ENCODE data around the gene LRRC40.
"Not testable (repeated sequence)": the region's sequence is repeated elsewhere in the genome, so short reads cannot be mapped to it uniquely, and the experiment has no call there.

The LRRC40 gene

DNA sequence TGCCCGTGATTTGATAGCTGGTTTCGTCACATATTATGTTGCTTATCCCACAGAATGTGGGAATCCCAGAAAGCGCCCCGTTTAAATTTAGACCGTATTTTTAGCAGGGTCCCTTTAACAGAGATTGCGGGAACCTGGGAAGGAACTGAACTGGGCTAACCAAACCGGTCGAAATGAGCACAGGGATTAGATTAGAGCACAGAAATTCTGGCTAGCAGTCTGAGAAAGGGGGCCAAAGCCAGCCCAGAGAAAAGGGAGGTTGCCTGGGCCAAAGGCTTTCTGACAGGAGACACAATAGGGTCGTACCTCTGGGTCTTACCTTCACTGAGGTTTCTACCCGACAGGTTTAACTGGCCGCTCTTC, 327 bp downstream of the LRRC40 start:
- Histone ChIP-seq H3K4me2 (peak overlapping the region; percentile 93), H3K9me3 (no peaks in the 10 kb centered on the region), H3K27ac (peak overlapping the region; percentile 87), H3K9ac (peak overlapping the region; percentile 93), H3K27me3 (no peaks in the 10 kb centered on the region), H3K4me1 (peaks cover 43% of the 10 kb centered on the region), H4K20me1 (peaks cover 63% of the 10 kb centered on the region; the same call in 1 of the 2 replicates), H3K4me3 (peak overlapping the region; percentile 90), H3K36me3 (peaks cover 11% of the 10 kb centered on the region)
- no peak for TF ChIP-seq Cebpa-rat (IDR thresholded peaks at IDR 0.05)

DNA sequence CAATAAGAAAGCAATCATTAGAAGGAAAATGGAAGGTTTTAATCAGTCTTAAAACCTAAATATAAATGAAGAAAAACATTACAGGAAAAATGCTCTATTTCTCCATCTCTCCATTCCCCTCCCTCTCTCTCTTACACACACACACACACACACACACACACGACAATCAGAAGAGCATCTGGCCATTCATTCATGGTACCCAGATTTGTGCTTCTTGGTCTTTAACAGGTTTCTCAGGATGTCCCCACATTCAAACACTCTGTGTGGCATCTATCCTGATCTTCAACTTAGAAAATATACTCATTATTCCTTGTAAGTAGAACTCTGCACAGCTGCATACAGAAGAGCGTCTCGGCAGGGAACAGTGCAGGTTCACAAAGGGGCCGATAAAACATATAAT, 779 bp downstream of the LRRC40 start:
- H3K36me3 ChIP-seq, result peaks cover 10% of the 10 kb centered on the region
- peak overlapping the region; percentile 87 for H3K27ac ChIP-seq
- H3K4me1 ChIP-seq, result peaks cover 43% of the 10 kb centered on the region
- peak overlapping the region; percentile 93 for H3K9ac ChIP-seq
- peak overlapping the region; percentile 93 for H3K4me2 ChIP-seq
- no peaks in the 10 kb centered on the region for H3K27me3 ChIP-seq
- H3K9me3 ChIP-seq, result no peaks in the 10 kb centered on the region
- H3K4me3 ChIP-seq, result peak overlapping the region; percentile 90
- no peak for TF ChIP-seq Cebpa-rat (IDR thresholded peaks at IDR 0.05)
- H4K20me1 ChIP-seq, result peaks cover 63% of the 10 kb centered on the region; the same call in 1 of the 2 replicates

DNA sequence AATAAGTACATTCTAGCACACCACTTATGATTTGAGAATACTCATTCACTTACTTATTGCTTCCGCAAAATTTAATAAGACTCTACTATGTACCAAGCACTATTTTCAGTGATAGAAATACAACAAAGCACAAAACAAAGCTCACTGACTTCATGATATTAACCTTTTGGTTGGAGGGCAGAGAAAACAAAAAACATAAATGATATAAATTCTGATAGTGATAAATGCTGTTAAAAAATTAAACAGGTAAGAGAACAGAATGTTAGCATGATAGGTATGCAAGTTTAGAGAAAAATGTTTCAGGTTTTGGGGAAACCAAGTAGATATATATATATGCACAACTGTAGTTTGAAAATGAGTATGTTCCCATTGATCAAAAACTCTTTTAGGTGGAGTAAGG, 1.2 kb downstream of the LRRC40 start:
- H3K4me3 ChIP-seq, result peak overlapping the region; percentile 90
- peak overlapping the region; percentile 93 for H3K9ac ChIP-seq
- peaks cover 43% of the 10 kb centered on the region for H3K4me1 ChIP-seq
- H3K27me3 ChIP-seq, result no peaks in the 10 kb centered on the region
- H3K36me3 ChIP-seq, result peaks cover 10% of the 10 kb centered on the region
- H3K9me3 ChIP-seq, result no peaks in the 10 kb centered on the region
- H4K20me1 ChIP-seq, result peaks cover 62% of the 10 kb centered on the region; the same call in 1 of the 2 replicates
- TF ChIP-seq Cebpa-rat (IDR thresholded peaks at IDR 0.05), result no peak
- no peak overlapping the region for H3K27ac ChIP-seq
- H3K4me2 ChIP-seq, result peak overlapping the region; percentile 93

DNA sequence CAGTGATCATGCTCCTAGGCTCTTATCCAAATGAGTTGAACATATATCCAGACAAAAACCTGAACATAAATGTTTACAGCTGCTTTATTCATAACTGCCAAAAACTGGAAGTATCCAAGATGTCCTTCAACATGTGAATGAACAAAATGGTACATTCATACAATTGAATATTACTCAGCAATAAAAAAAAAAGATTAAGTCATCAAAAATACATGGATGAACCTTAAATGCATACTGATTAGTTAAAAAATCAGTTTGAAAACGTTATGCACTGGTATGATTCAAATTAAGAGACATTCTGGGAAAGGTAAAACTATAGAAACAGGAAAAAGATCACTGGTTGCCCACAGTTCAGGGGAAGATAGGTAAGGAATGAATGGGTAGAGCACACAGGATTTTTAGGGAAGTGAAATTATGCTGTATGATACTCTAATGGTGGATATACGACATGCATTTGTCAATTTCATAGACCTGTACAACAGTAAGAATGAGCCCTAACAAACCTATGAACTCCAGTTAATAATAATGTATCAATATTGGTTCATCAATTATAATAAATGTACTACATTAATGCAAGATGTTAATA, 3.1 kb downstream of the LRRC40 start:
- Histone ChIP-seq H3K4me3 (no peak overlapping the region), H3K27ac (no peak overlapping the region), H3K9ac (no peak overlapping the region), H3K36me3 (peaks cover 4% of the 10 kb centered on the region; the same call in 1 of the 2 replicates), H3K27me3 (no peaks in the 10 kb centered on the region), H3K4me1 (peaks cover 31% of the 10 kb centered on the region), H3K4me2 (no peak overlapping the region), H3K9me3 (no peaks in the 10 kb centered on the region), H4K20me1 (peaks cover 65% of the 10 kb centered on the region; the same call in 1 of the 2 replicates)
- TF ChIP-seq Cebpa-rat (IDR thresholded peaks at IDR 0.05), result no peak

DNA sequence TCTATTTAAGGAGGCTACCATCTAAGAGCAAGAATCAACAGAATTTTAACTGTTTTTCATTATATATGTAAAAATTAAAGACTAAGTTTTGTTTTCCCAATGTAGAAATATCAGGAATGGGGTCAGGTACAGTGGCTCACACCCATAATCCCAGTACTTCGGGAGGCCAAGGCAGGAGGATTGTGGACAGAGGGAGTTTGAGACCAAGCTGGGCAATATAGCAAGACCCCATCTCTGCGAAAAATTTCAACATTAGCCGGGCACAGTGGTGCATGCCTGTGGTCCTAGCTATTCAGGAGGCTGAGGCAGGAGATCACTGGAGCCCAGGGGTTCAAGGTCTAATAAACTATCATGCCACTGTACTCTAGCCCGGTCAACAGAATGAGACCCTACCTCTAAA, 5.3 kb downstream of the LRRC40 start:
- peaks cover 78% of the 10 kb centered on the region for H4K20me1 ChIP-seq
- H3K9ac ChIP-seq, result no peak overlapping the region
- H3K27me3 ChIP-seq, result no peaks in the 10 kb centered on the region
- peaks cover 21% of the 10 kb centered on the region for H3K4me1 ChIP-seq
- no peak for TF ChIP-seq Cebpa-rat (IDR thresholded peaks at IDR 0.05)
- no peak overlapping the region for H3K4me3 ChIP-seq
- H3K36me3 ChIP-seq, result peaks cover 4% of the 10 kb centered on the region; the same call in 1 of the 2 replicates
- no peak overlapping the region for H3K27ac ChIP-seq
- H3K9me3 ChIP-seq, result no peaks in the 10 kb centered on the region
- no peak overlapping the region for H3K4me2 ChIP-seq

DNA sequence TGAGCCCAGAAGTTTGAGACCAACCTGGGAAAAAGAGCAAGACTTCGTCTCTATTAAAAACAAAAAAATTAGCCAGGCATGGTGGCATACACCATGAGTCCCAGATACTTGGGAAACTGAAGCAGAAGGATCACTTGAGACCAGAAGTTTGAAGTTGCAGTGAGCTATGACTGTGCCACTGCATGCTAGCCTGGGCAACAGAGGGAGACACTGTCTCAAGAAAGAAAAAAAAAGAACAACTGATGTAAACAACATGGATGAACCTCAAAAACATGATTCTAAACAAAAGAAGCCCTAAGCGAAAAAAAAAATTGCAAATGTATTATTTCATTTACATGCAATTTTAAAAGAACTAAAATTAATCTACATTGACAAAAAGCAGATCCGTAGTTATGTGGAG, 9.0 kb downstream of the LRRC40 start:
- Histone ChIP-seq H4K20me1 (peaks cover 77% of the 10 kb centered on the region), H3K4me2 (no peak overlapping the region), H3K4me1 (no peaks in the 10 kb centered on the region), H3K4me3 (no peak overlapping the region), H3K9ac (no peak overlapping the region), H3K36me3 (peaks cover 9% of the 10 kb centered on the region; the same call in 1 of the 2 replicates), H3K27ac (no peak overlapping the region), H3K27me3 (no peaks in the 10 kb centered on the region), H3K9me3 (no peaks in the 10 kb centered on the region; the same call in 1 of the 2 replicates)
- no peak for TF ChIP-seq Cebpa-rat (IDR thresholded peaks at IDR 0.05)

DNA sequence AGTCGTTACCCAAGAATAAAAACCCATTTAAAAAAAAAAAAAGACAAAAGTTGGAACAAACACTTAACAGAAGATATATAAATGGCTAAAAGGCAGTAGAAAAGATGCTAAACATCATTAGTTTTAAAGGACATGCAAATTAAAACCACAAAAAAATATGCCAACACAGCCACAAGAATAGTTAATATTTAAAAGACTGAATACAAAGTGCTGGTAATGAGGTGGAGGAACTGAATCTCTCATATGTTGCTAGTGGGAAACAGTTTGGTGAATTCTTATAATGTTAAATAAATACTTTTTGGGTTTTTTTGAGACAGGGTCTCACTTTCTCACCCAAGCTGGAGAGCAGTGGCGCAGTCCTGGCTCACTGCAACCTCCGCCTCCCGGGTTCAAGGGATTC, 10.0 kb downstream of the LRRC40 start:
- Histone ChIP-seq H3K27ac (no peak overlapping the region), H3K9me3 (no peaks in the 10 kb centered on the region; the same call in 1 of the 2 replicates), H4K20me1 (peaks cover 80% of the 10 kb centered on the region), H3K4me1 (no peaks in the 10 kb centered on the region), H3K4me3 (no peak overlapping the region), H3K9ac (no peak overlapping the region), H3K4me2 (no peak overlapping the region), H3K36me3 (peaks cover 5% of the 10 kb centered on the region; the same call in 1 of the 2 replicates), H3K27me3 (no peaks in the 10 kb centered on the region)
- TF ChIP-seq Cebpa-rat (IDR thresholded peaks at IDR 0.05), result no peak

DNA sequence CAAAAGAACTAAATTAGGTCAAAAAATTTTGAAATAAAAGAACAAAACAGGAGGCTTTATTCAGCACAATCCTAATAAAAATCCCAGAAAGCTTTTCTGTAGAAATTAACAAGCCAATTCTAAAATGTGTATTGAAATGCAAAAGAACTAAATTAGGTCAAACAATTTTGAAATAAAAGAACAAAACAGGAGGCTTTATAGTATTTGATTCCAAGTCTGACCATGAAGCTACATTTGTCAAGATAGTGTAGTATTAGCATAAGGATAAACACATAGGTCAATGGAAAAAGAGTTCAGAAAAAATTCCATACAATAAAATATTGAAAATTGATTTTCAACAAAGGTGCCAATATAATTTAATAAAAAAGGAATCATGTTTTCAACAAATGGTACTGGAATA, 10.8 kb downstream of the LRRC40 start:
- peaks cover 80% of the 10 kb centered on the region for H4K20me1 ChIP-seq
- no peaks in the 10 kb centered on the region for H3K27me3 ChIP-seq
- no peak overlapping the region for H3K4me2 ChIP-seq
- H3K4me1 ChIP-seq, result no peaks in the 10 kb centered on the region
- TF ChIP-seq Cebpa-rat (IDR thresholded peaks at IDR 0.05), result no peak
- H3K36me3 ChIP-seq, result peaks cover 5% of the 10 kb centered on the region; the same call in 1 of the 2 replicates
- no peak overlapping the region for H3K4me3 ChIP-seq
- H3K27ac ChIP-seq, result no peak overlapping the region
- H3K9me3 ChIP-seq, result no peaks in the 10 kb centered on the region; the same call in 1 of the 2 replicates
- H3K9ac ChIP-seq, result no peak overlapping the region

DNA sequence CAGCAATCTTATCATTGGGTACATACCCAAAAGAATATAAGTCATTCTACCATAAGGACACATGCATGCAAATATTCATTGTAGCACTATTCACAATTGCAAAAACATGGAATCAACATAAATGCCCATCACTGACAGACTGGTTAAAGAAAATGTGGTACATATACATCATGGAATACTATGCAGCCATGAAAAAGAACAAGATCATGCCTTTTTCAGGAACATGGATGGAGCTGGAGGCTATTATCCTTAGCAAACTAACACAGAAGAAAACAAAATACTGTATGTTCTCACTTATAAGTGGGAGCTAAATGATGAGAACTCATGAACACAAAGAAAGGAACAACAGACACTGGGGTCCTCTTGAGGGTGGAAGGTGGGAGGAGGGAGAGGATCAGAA, 12.9 kb downstream of the LRRC40 start:
- H4K20me1 ChIP-seq, result peaks cover 79% of the 10 kb centered on the region

DNA sequence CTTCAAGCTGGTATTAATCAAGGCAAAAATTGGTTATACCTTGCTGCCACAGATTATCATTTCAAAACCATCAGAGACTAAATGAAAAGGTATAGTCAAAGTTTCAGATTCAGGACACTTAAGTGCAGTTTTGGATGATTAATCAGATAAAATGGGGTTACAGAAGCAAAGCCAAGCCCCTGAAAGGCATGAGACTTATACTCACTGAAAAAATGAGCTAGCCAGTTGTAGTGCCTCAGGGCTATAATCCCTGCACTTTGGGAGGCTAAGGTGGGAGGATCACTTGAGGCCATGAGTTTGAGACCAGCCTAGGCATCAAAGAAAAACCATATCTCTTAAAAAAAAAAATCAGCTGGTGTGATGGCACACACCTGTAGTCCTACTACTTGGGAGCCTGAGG, 15.2 kb downstream of the LRRC40 start:
- Histone ChIP-seq H3K4me1 (no peaks in the 10 kb centered on the region), H3K4me2 (no peak overlapping the region), H3K4me3 (no peak overlapping the region), H3K36me3 (peaks cover 11% of the 10 kb centered on the region), H3K27me3 (no peaks in the 10 kb centered on the region), H3K9me3 (no peaks in the 10 kb centered on the region; the same call in 1 of the 2 replicates), H3K27ac (no peak overlapping the region), H3K9ac (no peak overlapping the region), H4K20me1 (peaks cover 57% of the 10 kb centered on the region)
- TF ChIP-seq Cebpa-rat (IDR thresholded peaks at IDR 0.05), result no peak

More for the DNA sequence above, 12.9 kb downstream of the LRRC40 start:
- not testable (repeated sequence) for H3K9me3 ChIP-seq, H3K4me3 ChIP-seq, H3K4me2 ChIP-seq, H3K27me3 ChIP-seq, H3K4me1 ChIP-seq, H3K27ac ChIP-seq, H3K36me3 ChIP-seq, H3K9ac ChIP-seq

Measured in BLaER1 (cell line).